ENCODE data around the gene SHANK1. TPM values are rescaled to one million over a fixed set of nuclear protein-coding genes. Genes with fewer than 3 reads are reported as not detected.

SHANK1 gene
- total and polyA plus RNA-seq, 11 donors: 0.03 to 2.1 (median 0.44) TPM; not detected in 1

DNA sequence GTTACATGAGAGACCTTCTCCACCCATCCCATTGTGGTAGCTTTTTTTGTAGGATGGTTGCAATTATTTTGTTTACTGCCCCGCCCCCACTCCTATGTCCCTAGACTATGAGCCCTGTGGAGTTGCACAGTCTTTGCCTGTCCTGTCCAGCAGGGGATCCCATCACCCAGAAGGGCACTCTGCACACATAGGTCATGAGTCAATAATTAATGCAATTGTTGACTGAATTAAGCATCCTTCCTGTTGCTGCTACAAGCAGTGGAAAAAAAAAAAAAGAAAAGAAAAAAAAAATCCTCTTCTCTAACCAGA lies 56.2 kb downstream of the SHANK1 start:
- Histone ChIP-seq H3K27me3 (peaks cover 32 to 85% (median 53%) of the 10 kb centered on the region in 9 donors), H3K9me3 (no peaks in the 10 kb centered on the region), H3K4me3 (no peak overlapping the region), H3K36me3 (no peaks in the 10 kb centered on the region), H3K27ac (no peak overlapping the region), H3K4me1 (peaks cover 0 to 38% (median 5%) of the 10 kb centered on the region in 12 donors)
- intact Hi-C loops (cut with DNase I): no loop called here
- DNase-seq (no peak), ATAC-seq (no peak)
- TF ChIP-seq, protein P1, sequence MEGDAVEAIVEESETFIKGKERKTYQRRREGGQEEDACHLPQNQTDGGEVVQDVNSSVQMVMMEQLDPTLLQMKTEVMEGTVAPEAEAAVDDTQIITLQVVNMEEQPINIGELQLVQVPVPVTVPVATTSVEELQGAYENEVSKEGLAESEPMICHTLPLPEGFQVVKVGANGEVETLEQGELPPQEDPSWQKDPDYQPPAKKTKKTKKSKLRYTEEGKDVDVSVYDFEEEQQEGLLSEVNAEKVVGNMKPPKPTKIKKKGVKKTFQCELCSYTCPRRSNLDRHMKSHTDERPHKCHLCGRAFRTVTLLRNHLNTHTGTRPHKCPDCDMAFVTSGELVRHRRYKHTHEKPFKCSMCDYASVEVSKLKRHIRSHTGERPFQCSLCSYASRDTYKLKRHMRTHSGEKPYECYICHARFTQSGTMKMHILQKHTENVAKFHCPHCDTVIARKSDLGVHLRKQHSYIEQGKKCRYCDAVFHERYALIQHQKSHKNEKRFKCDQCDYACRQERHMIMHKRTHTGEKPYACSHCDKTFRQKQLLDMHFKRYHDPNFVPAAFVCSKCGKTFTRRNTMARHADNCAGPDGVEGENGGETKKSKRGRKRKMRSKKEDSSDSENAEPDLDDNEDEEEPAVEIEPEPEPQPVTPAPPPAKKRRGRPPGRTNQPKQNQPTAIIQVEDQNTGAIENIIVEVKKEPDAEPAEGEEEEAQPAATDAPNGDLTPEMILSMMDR (IDR thresholded peaks at IDR 0.05): no peak
- no peak for TF ChIP-seq POLR2A (IDR thresholded peaks at IDR 0.05)
- WGBS, 4 donors: 88 to 97% (median 91%) methylated on average over 1 of the region's 1 CpG

DNA sequence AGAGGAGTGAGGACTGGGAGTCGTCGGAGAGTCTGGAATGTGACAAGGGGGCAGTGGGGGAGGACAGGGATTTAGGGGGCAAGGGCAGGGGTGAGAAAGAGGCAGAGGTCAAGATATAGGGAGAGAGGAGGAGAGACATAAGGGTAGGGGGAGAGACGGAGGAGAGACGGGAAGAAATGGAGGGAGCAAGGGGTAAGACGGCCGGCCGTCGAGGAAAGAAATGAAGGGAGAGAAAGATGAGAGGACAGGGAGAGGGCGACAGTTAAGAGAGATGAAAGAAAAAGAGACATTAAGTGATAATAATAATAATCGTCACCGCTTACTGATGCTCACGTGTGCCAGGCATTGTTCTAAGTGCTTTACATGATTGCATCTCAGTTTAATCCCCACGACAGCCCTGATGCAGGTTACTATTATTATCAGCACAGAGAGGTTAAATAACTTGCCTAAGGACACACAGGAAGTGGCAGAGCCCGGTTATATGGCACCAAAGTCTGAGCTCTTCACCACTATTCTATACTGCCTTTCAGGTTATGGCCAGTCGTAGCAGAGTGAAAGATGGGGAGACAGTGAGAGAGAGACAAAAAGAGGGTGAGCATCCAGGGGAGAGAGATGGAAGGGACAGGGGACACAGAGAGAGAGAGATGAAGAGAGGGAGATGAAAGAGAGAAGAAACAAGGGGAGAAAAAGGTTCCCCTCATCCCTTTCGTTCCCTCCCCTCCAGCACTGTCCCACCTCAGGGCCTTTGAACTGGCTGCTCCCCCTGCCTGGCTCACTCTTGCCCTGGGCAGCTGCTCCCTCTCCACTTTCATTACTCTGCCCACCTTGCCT lies 56.7 kb downstream of the SHANK1 start:
- Histone ChIP-seq H3K4me3 (no peak overlapping the region), H3K4me1 (peaks cover 0 to 38% (median 5%) of the 10 kb centered on the region in 12 donors), H3K36me3 (no peaks in the 10 kb centered on the region), H3K27ac (no peak overlapping the region), H3K27me3 (peaks cover 27 to 84% (median 49%) of the 10 kb centered on the region in 9 donors), H3K9me3 (no peaks in the 10 kb centered on the region)
- intact Hi-C loops (cut with DNase I): no loop called here
- ATAC-seq (no peak), DNase-seq (no peak)
- WGBS, 4 donors: 43 to 47% (median 44%) methylated on average over 16 of the region's 16 CpGs
- no peak for TF ChIP-seq POLR2A (IDR thresholded peaks at IDR 0.05)
- TF ChIP-seq, protein P1 (IDR thresholded peaks at IDR 0.05): no peak

DNA sequence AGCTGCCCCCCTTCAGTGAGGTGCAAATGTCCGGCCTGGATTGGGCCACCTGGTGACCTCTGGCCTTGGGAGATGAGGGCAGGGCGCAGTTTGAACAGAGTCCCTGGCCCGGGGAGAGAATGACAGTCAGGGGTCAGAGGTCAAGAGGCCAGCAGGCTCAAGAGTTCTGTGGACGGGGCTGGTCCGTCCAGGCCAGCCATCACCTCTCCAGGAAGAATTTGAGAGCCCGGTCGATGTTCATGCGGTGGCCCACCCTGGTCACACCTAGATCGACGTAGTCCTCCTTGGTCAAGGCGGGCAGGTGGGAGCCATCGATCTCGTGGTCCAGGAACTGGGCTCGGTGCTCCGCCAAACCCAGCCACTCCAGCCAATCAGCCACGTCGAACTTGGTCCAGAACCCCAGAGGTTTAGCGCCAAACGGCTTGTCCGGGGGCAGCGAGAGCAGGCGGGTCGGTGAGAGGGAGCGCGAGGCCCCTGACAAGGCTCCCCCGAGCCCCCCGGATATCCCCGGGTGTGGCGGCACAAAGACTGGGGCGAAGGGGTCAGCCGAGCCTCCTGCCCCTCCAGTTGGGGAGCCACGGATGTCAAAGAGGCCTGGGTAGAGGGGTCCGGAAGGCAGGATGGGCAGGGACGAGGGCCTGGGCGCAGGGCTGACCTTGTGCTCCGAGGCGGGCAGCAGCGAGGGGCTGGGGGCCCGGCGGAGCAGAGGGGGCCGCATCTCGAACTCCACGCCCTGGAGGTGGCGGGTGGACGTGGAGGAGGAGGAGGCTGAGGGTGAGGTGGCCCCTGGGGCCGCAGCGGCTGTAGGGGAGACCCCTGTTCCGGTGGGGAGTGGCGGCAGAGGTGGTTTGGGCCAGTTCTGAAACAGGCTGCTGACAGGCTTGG lies 57.6 kb downstream of the SHANK1 start:
- H3K27me3 ChIP-seq: peaks cover 18 to 81% (median 43%) of the 10 kb centered on the region in 9 donors
- intact Hi-C loops (cut with DNase I): no loop called here
- no peak for DNase-seq
- H3K4me1 ChIP-seq: peaks cover 0 to 29% (median 5%) of the 10 kb centered on the region in 12 donors
- no peaks in the 10 kb centered on the region for H3K36me3 ChIP-seq
- no peak for TF ChIP-seq POLR2A (IDR thresholded peaks at IDR 0.05)
- TF ChIP-seq, protein P1 (IDR thresholded peaks at IDR 0.05): no peak
- no peak overlapping the region for H3K27ac ChIP-seq
- no peak for ATAC-seq
- no peaks in the 10 kb centered on the region for H3K9me3 ChIP-seq
- no peak overlapping the region for H3K4me3 ChIP-seq
- WGBS, 4 donors: 53 to 64% (median 60%) methylated on average over 38 to 49 of the region's 49 CpGs

DNA sequence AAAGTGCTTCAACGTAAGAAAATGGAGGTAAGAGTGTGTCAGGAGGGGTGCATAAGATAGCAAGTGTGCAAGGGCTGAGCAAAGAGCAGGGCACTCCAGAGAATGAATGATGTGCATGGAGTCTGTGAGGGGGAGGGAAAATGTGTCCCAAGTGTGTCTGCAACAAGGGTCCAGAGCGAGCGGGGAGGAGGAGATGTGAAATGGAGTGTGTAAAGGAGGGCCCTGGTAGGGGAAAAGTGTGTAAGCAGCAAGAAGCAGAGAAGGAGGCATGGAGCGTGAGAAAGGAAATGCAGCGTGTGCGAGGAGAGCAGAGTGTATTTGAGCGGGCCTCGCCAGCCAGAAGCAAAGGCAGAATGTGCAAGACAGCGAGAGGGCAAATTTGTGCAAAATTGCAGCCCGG lies 58.6 kb downstream of the SHANK1 start:
- Histone ChIP-seq H3K9me3 (no peaks in the 10 kb centered on the region), H3K36me3 (no peaks in the 10 kb centered on the region), H3K4me3 (no peak overlapping the region), H3K4me1 (peaks cover 0 to 20% (median 5%) of the 10 kb centered on the region in 12 donors), H3K27ac (no peak overlapping the region), H3K27me3 (peaks cover 12 to 75% (median 33%) of the 10 kb centered on the region in 9 donors)
- WGBS, 4 donors: 79 to 84% (median 81%) methylated on average over 10 of the region's 10 CpGs
- intact Hi-C loops (cut with DNase I): no loop called here
- TF ChIP-seq, protein P1 (IDR thresholded peaks at IDR 0.05): no peak
- TF ChIP-seq POLR2A (IDR thresholded peaks at IDR 0.05): no peak
- ATAC-seq (no peak), DNase-seq (no peak)

Data from heart left ventricle (tissue), 16 donors.